ENCODE data around the gene SLC41A2. TPM values are rescaled to one million over a fixed set of nuclear protein-coding genes. Genes with fewer than 3 reads are reported as not detected.
"Not testable (repeated sequence)": the region's sequence is repeated elsewhere in the genome, so short reads cannot be mapped to it uniquely, and the experiment has no call there.

Gene SLC41A2
- total and polyA plus RNA-seq, 10 of the 15 experiments (the other 5 are each of a cell fraction or from before 2014, with no cell fraction given): 3.5 to 19.0 (median 11.3) TPM

DNA sequence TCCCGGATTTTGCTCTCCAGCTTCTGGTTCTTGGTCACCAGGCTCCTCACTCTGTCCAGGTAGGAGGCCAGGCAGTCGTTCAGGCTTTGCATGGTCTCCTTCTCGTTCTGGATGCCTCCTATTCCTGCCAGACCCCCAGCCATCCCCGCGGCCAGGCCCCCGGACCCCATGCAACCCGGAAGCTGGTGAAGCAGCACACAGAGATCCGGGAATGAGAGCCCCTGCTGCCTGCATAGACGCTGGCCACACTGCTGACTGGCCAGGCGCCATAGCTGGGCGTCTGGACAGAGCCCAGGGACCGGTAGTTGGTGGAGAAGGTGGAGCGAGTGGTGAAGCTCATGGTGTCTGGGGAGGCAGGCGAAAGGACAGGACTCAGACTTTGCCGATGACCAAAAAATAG, 19.6 kb upstream of the SLC41A2 start:
- DNase-seq (ENCODE audit: low read depth, low spot score); RAD21 ChIA-PET (ENCODE audit: unreplicated experiment); FAIRE-seq; H3K4me3 ChIP-seq; H3K9ac ChIP-seq (ENCODE audit: control insufficient read depth, insufficient read depth, low read length); ATAC-seq; in situ Hi-C loops (cut with MboI); H3K9me3 ChIP-seq (replicated peaks; ENCODE audit: control insufficient read depth, insufficient read depth, low read length); POLR2A ChIA-PET; H3K36me3 ChIP-seq (ENCODE audit: control insufficient read depth in 2 of 2, insufficient read depth in 2 of 2, low read length in 1 of 2); H2AFZ ChIP-seq (ENCODE audit: control insufficient read depth, low read depth, low read length); BruUV-seq (replicated peaks); intact Hi-C loops (cut with micrococcal nuclease; ENCODE audit: unreplicated experiment); H3K27me3 ChIP-seq (replicated peaks in 1 of 2; ENCODE audit: control insufficient read depth in 2 of 2, insufficient read depth in 2 of 2, low read length in 1 of 2); H3K79me2 ChIP-seq (ENCODE audit: control insufficient read depth, insufficient read depth, low read length); H3K4me2 ChIP-seq (ENCODE audit: control insufficient read depth, insufficient read depth); H4K20me1 ChIP-seq (ENCODE audit: control insufficient read depth, insufficient read depth); H3K27ac ChIP-seq (ENCODE audit: control insufficient read depth, insufficient read depth): not testable (repeated sequence)
- 91% methylated on average over 15 of the region's 15 CpGs for whole genome bisulfite sequencing (ENCODE audit: insufficient coverage, insufficient replicate concordance, low lambda C conversion rate, missing lambda C conversion rate)
- SMC1A ChIA-PET (ENCODE audit: uncharacterized antibody, unreplicated experiment): interaction anchor here (1.1 to 3.1 kb wide), 5 partner anchors 11 to 596 kb away, joined by 3 to 13 read pairs (median 6); partner anchors contain the start of gene SLC41A2
- H3K4me1 ChIP-seq (ENCODE audit: control insufficient read depth, insufficient read depth, low read length): peaks cover 11% of the 10 kb centered on the region
- CTCF ChIA-PET: interaction anchor here (1.3 kb wide), 1 partner anchor 596 kb away, joined by 5 read pairs; no protein-coding TSS in a partner anchor

DNA sequence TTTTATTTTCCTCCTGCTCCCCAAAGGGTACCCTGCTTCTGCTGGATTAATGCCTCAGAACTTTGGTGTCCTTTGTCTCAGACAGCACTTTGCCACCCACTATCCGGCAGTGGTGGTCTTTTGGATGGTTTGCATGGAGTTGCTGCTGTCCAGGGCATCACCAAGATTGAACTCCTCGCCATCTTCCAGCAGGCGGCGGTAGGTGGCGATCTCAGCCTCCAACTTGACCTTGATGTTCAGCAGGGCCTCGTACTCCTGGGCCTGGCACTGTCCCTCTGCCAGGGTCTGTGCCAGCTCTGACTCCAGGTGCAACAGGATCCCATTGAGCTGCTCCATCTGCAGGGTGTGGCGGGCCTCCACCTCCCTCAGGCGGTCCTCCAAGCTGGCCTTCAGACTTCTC, 18.6 kb upstream of the SLC41A2 start:
- TF ChIP-seq, protein P1, sequence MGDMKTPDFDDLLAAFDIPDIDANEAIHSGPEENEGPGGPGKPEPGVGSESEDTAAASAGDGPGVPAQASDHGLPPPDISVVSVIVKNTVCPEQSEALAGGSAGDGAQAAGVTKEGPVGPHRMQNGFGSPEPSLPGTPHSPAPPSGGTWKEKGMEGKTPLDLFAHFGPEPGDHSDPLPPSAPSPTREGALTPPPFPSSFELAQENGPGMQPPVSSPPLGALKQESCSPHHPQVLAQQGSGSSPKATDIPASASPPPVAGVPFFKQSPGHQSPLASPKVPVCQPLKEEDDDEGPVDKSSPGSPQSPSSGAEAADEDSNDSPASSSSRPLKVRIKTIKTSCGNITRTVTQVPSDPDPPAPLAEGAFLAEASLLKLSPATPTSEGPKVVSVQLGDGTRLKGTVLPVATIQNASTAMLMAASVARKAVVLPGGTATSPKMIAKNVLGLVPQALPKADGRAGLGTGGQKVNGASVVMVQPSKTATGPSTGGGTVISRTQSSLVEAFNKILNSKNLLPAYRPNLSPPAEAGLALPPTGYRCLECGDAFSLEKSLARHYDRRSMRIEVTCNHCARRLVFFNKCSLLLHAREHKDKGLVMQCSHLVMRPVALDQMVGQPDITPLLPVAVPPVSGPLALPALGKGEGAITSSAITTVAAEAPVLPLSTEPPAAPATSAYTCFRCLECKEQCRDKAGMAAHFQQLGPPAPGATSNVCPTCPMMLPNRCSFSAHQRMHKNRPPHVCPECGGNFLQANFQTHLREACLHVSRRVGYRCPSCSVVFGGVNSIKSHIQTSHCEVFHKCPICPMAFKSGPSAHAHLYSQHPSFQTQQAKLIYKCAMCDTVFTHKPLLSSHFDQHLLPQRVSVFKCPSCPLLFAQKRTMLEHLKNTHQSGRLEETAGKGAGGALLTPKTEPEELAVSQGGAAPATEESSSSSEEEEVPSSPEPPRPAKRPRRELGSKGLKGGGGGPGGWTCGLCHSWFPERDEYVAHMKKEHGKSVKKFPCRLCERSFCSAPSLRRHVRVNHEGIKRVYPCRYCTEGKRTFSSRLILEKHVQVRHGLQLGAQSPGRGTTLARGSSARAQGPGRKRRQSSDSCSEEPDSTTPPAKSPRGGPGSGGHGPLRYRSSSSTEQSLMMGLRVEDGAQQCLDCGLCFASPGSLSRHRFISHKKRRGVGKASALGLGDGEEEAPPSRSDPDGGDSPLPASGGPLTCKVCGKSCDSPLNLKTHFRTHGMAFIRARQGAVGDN (IDR thresholded peaks at IDR 0.05): no peak
- TF ChIP-seq TAF1 (IDR thresholded peaks at IDR 0.05; ENCODE audit: borderline replicate concordance, low read depth, low read length) (no peak), NFYA (IDR thresholded peaks at IDR 0.05; ENCODE audit: borderline replicate concordance, low read depth, low read length) (no peak), MTA2 (IDR thresholded peaks at IDR 0.05; ENCODE audit: low read depth) (no peak)
- TF ChIP-seq, protein P2, sequence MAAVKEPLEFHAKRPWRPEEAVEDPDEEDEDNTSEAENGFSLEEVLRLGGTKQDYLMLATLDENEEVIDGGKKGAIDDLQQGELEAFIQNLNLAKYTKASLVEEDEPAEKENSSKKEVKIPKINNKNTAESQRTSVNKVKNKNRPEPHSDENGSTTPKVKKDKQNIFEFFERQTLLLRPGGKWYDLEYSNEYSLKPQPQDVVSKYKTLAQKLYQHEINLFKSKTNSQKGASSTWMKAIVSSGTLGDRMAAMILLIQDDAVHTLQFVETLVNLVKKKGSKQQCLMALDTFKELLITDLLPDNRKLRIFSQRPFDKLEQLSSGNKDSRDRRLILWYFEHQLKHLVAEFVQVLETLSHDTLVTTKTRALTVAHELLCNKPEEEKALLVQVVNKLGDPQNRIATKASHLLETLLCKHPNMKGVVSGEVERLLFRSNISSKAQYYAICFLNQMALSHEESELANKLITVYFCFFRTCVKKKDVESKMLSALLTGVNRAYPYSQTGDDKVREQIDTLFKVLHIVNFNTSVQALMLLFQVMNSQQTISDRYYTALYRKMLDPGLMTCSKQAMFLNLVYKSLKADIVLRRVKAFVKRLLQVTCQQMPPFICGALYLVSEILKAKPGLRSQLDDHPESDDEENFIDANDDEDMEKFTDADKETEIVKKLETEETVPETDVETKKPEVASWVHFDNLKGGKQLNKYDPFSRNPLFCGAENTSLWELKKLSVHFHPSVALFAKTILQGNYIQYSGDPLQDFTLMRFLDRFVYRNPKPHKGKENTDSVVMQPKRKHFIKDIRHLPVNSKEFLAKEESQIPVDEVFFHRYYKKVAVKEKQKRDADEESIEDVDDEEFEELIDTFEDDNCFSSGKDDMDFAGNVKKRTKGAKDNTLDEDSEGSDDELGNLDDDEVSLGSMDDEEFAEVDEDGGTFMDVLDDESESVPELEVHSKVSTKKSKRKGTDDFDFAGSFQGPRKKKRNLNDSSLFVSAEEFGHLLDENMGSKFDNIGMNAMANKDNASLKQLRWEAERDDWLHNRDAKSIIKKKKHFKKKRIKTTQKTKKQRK (IDR thresholded peaks at IDR 0.05; ENCODE audit: low read depth, low read length): no peak
- TF ChIP-seq, protein P3, sequence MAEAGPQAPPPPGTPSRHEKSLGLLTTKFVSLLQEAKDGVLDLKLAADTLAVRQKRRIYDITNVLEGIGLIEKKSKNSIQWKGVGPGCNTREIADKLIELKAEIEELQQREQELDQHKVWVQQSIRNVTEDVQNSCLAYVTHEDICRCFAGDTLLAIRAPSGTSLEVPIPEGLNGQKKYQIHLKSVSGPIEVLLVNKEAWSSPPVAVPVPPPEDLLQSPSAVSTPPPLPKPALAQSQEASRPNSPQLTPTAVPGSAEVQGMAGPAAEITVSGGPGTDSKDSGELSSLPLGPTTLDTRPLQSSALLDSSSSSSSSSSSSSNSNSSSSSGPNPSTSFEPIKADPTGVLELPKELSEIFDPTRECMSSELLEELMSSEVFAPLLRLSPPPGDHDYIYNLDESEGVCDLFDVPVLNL (IDR thresholded peaks at IDR 0.05; ENCODE audit: low read depth, low read length): no peak
- Histone ChIP-seq H3K36me3 (ENCODE audit: control insufficient read depth in 2 of 2, insufficient read depth in 2 of 2, low read length in 1 of 2) (no peaks in the 10 kb centered on the region), H2AFZ (ENCODE audit: control insufficient read depth, low read depth, low read length) (no peak overlapping the region), H4K20me1 (ENCODE audit: control insufficient read depth, insufficient read depth) (no peaks in the 10 kb centered on the region), H3K9ac (ENCODE audit: control insufficient read depth, insufficient read depth, low read length) (no peak overlapping the region), H3K27ac (ENCODE audit: control insufficient read depth, insufficient read depth) (no peak overlapping the region), H3K4me3 (no peak overlapping the region), H3K27me3 (replicated peaks in 1 of 2; ENCODE audit: control insufficient read depth in 2 of 2, insufficient read depth in 2 of 2, low read length in 1 of 2) (no peaks in the 10 kb centered on the region), H3K4me2 (ENCODE audit: control insufficient read depth, insufficient read depth) (no peak overlapping the region), H3K9me3 (replicated peaks; ENCODE audit: control insufficient read depth, insufficient read depth, low read length) (no peaks in the 10 kb centered on the region; the same call in 2 of the 3 replicates), H3K4me1 (ENCODE audit: control insufficient read depth, insufficient read depth, low read length) (peaks cover 11% of the 10 kb centered on the region), H3K79me2 (ENCODE audit: control insufficient read depth, insufficient read depth, low read length) (no peaks in the 10 kb centered on the region)
- WGBS (ENCODE audit: insufficient coverage, insufficient replicate concordance, low lambda C conversion rate, missing lambda C conversion rate): 98% methylated on average over 8 of the region's 8 CpGs
- CTCF ChIA-PET: interaction anchor here (0.8 to 1.3 kb wide), 2 partner anchors 76 to 595 kb away, joined by 4 to 5 read pairs; no protein-coding TSS in a partner anchor
- SMC1A ChIA-PET (ENCODE audit: uncharacterized antibody, unreplicated experiment): interaction anchor here (1.1 to 1.6 kb wide), 2 partner anchors 76 to 595 kb away, joined by 3 to 4 read pairs; no protein-coding TSS in a partner anchor
- POLR2A ChIA-PET: no interaction called here
- in situ Hi-C loops (cut with MboI) (no loop called here), intact Hi-C loops (cut with micrococcal nuclease; ENCODE audit: unreplicated experiment) (no loop called here)
- DNase-seq (ENCODE audit: low read depth, low spot score): no peak
- RAD21 ChIA-PET (ENCODE audit: unreplicated experiment): interaction anchor here (0.6 kb wide), 2 partner anchors 56 to 851 kb away, joined by 3 to 4 read pairs; no protein-coding TSS in a partner anchor
- ATAC-seq: no peak
- no TSS peak for BruUV-seq (replicated peaks)
- no peak for FAIRE-seq

Data from GM12878 (cell line).